ENCODE results near the gene HLA-DOB. TPM values are rescaled to one million over a fixed set of nuclear protein-coding genes. Genes with fewer than 3 reads are reported as not detected.
A peak's percentile ranks its signal among the peaks of the same experiment; 100 is the strongest.

Gene HLA-DOB
- total and polyA plus RNA-seq, 2 of the 13 experiments (the other 11 are each of a cell fraction or from before 2014, with no cell fraction given): not detected

- no peak for TF ChIP-seq ZNF142 (CRISPR knock-in tag; IDR thresholded peaks at IDR 0.05)
- no peak for TF ChIP-seq ZNF264 (CRISPR knock-in tag; IDR thresholded peaks at IDR 0.05)
- TF ChIP-seq E2F5 (CRISPR knock-in tag; conservative IDR thresholded peaks at IDR 0.05): no peak
Observed at GRCh38 chr6:32827025-32827424, 10.2 kb upstream of the HLA-DOB start (continued).

- Histone ChIP-seq H3K9me3 (ENCODE audit: low read length) (no peaks in the 10 kb centered on the region), H3K4me2 (ENCODE audit: low read depth, low read length) (no peak overlapping the region), H3K27me3 (ENCODE audit: control insufficient read depth in 1 of 2, insufficient read depth in 2 of 2, low read length in 2 of 2) (no peaks in the 10 kb centered on the region), H3K79me2 (ENCODE audit: insufficient read depth, low read length) (no peaks in the 10 kb centered on the region), H3K36me3 (replicated peaks in 1 of 2; ENCODE audit: control insufficient read depth in 1 of 2, insufficient read depth in 2 of 2, low read length in 2 of 2) (peaks cover 9 to 22% of the 10 kb centered on the region in 2 experiments; a peak in 4 of 5 replicates), H3K4me3 (replicated peaks in 1 of 3; ENCODE audit: insufficient read depth in 1 of 3, low read depth in 2 of 3, low read length in 3 of 3) (no peak overlapping the region), H3K4me1 (ENCODE audit: insufficient read depth, low read length) (no peaks in the 10 kb centered on the region), H4K20me1 (ENCODE audit: insufficient read depth, low read length) (no peaks in the 10 kb centered on the region), H2AFZ (ENCODE audit: low read length) (no peak overlapping the region), H3K9ac (ENCODE audit: insufficient read depth, low read depth, low read length) (no peak overlapping the region), H3K27ac (ENCODE audit: extremely low read length, insufficient read depth, low read length) (no peak overlapping the region)
- WGBS (ENCODE audit: low lambda C conversion rate): 36% methylated on average over 2 of the region's 2 CpGs
- no TSS peak for BruUV-seq (replicated peaks)
- DNase-seq (ENCODE audit: low spot score) (peak; percentile 55), ATAC-seq (peak; percentile 87), FAIRE-seq (peak; percentile 91)
- in situ Hi-C loops (cut with HindIII; ENCODE audit: extremely low pct_ligation_motif_present, low pct_unique_long_range_greater_than_20kb) (no loop called here), intact Hi-C loops (cut with micrococcal nuclease; ENCODE audit: unreplicated experiment) (loop anchor here (1.0 kb wide), 2 partner anchors 29 to 42 kb away; no protein-coding TSS in a partner anchor)
- ChIA-PET CTCF (ENCODE audit: low intra/inter-chr PET ratio, low total read pairs) (interaction anchor here (1.4 to 2.5 kb wide), 2 partner anchors 28 to 42 kb away, joined by 4 to 18 read pairs; partner anchors contain the start of gene TAP1), POLR2A (no interaction called here)
- TF ChIP-seq SP4 (CRISPR knock-in tag; IDR thresholded peaks at IDR 0.05): no peak
- no peak for TF ChIP-seq GLMP (CRISPR knock-in tag; IDR thresholded peaks at IDR 0.05; ENCODE audit: borderline replicate concordance)
- TF ChIP-seq ZNF710 (CRISPR knock-in tag; IDR thresholded peaks at IDR 0.05; ENCODE audit: borderline replicate concordance): peak; percentile 46; the same call in 1 of the 2 replicates
- no peak for TF ChIP-seq NR1H2 (CRISPR knock-in tag; IDR thresholded peaks at IDR 0.05; ENCODE audit: borderline replicate concordance, low read depth)
- TF ChIP-seq NFKB2 (CRISPR knock-in tag; IDR thresholded peaks at IDR 0.05; ENCODE audit: borderline replicate concordance): no peak
- TF ChIP-seq MLXIP (CRISPR knock-in tag; IDR thresholded peaks at IDR 0.05; ENCODE audit: borderline replicate concordance): no peak
Observed at GRCh38 chr6:32825966-32826365, 9.2 kb upstream of the HLA-DOB start.

Measured in HepG2 (cell line).